Measurements from ENCODE around the gene ATF4. TPM values are rescaled to one million over a fixed set of nuclear protein-coding genes. Genes with fewer than 3 reads are reported as not detected.

ATF4 gene
- total RNA-seq, 1 experiment from 2014 or later, result 177 TPM

DNA sequence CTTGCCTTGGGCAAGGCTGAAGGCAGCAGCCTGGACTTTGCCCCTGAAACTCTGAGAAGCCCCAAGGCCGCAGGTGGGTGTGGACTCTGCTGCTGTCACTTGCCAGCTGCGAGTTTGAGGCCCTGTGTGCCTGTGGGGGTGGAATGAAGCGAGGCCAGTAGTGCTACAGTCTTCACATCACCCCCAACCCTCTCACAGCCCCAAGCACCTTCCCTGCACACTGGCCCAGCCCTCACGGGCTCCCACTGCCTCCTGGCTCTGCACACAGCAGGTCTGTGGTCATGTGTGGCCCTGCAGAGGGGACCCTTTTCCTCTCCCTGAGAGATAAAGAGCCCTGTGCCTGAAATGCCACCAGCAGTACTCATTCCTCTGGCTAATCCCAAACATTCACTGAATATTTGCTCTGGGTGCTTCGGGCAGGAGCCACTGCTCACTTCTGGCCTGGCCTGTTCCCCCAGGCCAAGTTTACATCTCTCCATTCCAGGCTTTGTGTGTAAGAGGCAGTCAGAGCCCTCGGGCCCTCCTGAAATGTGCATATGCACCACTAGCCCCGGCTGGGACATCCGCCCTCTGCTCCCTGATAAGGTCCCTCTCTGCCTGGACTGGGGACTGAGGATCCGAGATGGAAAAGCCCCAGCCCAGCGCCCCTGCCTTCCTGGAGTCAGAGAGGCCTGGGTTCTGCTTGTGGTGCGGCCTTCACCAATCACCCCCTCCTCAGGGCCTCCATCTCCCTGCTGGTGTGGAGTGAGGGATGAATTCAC, 45.8 kb upstream of the ATF4 start:
- no peak for TF ChIP-seq POLR2AphosphoS5 (IDR thresholded peaks at IDR 0.05; ENCODE audit: low read depth, low read length)
- TF ChIP-seq TCF7L2 (IDR thresholded peaks at IDR 0.05; ENCODE audit: low read depth, low read length), result no peak
- TF ChIP-seq, protein P1, sequence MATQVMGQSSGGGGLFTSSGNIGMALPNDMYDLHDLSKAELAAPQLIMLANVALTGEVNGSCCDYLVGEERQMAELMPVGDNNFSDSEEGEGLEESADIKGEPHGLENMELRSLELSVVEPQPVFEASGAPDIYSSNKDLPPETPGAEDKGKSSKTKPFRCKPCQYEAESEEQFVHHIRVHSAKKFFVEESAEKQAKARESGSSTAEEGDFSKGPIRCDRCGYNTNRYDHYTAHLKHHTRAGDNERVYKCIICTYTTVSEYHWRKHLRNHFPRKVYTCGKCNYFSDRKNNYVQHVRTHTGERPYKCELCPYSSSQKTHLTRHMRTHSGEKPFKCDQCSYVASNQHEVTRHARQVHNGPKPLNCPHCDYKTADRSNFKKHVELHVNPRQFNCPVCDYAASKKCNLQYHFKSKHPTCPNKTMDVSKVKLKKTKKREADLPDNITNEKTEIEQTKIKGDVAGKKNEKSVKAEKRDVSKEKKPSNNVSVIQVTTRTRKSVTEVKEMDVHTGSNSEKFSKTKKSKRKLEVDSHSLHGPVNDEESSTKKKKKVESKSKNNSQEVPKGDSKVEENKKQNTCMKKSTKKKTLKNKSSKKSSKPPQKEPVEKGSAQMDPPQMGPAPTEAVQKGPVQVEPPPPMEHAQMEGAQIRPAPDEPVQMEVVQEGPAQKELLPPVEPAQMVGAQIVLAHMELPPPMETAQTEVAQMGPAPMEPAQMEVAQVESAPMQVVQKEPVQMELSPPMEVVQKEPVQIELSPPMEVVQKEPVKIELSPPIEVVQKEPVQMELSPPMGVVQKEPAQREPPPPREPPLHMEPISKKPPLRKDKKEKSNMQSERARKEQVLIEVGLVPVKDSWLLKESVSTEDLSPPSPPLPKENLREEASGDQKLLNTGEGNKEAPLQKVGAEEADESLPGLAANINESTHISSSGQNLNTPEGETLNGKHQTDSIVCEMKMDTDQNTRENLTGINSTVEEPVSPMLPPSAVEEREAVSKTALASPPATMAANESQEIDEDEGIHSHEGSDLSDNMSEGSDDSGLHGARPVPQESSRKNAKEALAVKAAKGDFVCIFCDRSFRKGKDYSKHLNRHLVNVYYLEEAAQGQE (IDR thresholded peaks at IDR 0.05; ENCODE audit: insufficient read depth in 1 of 2, low read depth in 2 of 2, low read length in 1 of 2), result no peak
- no peak for TF ChIP-seq CTCF (IDR thresholded peaks at IDR 0.05)
- no peak for TF ChIP-seq SIN3A (IDR thresholded peaks at IDR 0.05; ENCODE audit: borderline replicate concordance, insufficient read depth, low read depth, low read length)
- DNase-seq (ENCODE audit: low read depth, low spot score) (no peak), ATAC-seq (no peak)
- H3K27ac ChIP-seq (ENCODE audit: low read length), result no peak overlapping the region
- CTCF ChIA-PET, result no interaction called here
- intact Hi-C loops (cut with micrococcal nuclease; ENCODE audit: unreplicated experiment) (no loop called here), in situ Hi-C loops (cut with HindIII; ENCODE audit: low pct_unique_long_range_greater_than_20kb, low sequenced_read_pairs) (no loop called here)
- BruUV-seq (replicated peaks), result no TSS peak
- H3K27me3 ChIP-seq (ENCODE audit: control insufficient read depth, insufficient read depth, low read length), result no peaks in the 10 kb centered on the region
- POLR2A ChIA-PET, result interaction anchor here (0.6 kb wide), 1 partner anchor 309 kb away, joined by 11 read pairs; no protein-coding TSS in a partner anchor
- H3K9me3 ChIP-seq (ENCODE audit: control insufficient read depth, insufficient read depth, low read depth, low read length), result no peaks in the 10 kb centered on the region
- H3K4me3 ChIP-seq (ENCODE audit: low read depth in 2 of 2, low read length in 2 of 2), result no peak overlapping the region
- peaks cover 8% of the 10 kb centered on the region; the same call in 1 of the 2 replicates for H3K4me1 ChIP-seq (ENCODE audit: control insufficient read depth, insufficient read depth, low read length)
- H3K36me3 ChIP-seq (ENCODE audit: control insufficient read depth, insufficient read depth, low read length), result no peaks in the 10 kb centered on the region

- Histone ChIP-seq H3K27me3 (ENCODE audit: control insufficient read depth, insufficient read depth, low read length) (no peaks in the 10 kb centered on the region), H3K9me3 (ENCODE audit: control insufficient read depth, insufficient read depth, low read depth, low read length) (no peaks in the 10 kb centered on the region), H3K4me3 (ENCODE audit: low read depth in 2 of 2, low read length in 2 of 2) (no peak overlapping the region), H3K27ac (ENCODE audit: low read length) (no peak overlapping the region), H3K36me3 (ENCODE audit: control insufficient read depth, insufficient read depth, low read length) (no peaks in the 10 kb centered on the region), H3K4me1 (ENCODE audit: control insufficient read depth, insufficient read depth, low read length) (peaks cover 3% of the 10 kb centered on the region; the same call in 1 of the 2 replicates)
- intact Hi-C loops (cut with micrococcal nuclease; ENCODE audit: unreplicated experiment) (no loop called here), in situ Hi-C loops (cut with HindIII; ENCODE audit: low pct_unique_long_range_greater_than_20kb, low sequenced_read_pairs) (no loop called here)
- no TSS peak for BruUV-seq (replicated peaks)
- TF ChIP-seq TCF7L2 (IDR thresholded peaks at IDR 0.05; ENCODE audit: low read depth, low read length) (no peak), SIN3A (IDR thresholded peaks at IDR 0.05; ENCODE audit: borderline replicate concordance, insufficient read depth, low read depth, low read length) (no peak), CTCF (IDR thresholded peaks at IDR 0.05) (no peak), POLR2AphosphoS5 (IDR thresholded peaks at IDR 0.05; ENCODE audit: low read depth, low read length) (no peak)
- TF ChIP-seq, protein P1 (IDR thresholded peaks at IDR 0.05; ENCODE audit: insufficient read depth in 1 of 2, low read depth in 2 of 2, low read length in 1 of 2), result no peak
- ATAC-seq (no peak), DNase-seq (ENCODE audit: low read depth, low spot score) (no peak)
- ChIA-PET POLR2A (interaction anchor here (0.6 kb wide), 1 partner anchor 310 kb away, joined by 11 read pairs; no protein-coding TSS in a partner anchor), CTCF (no interaction called here)
Measured at GRCh38 chr22:39475337-39475736, 45.0 kb upstream of the ATF4 start.

Measured in Panc1 (cell line).